ENCODE measurements around the gene SERGEF.

SERGEF gene

DNA sequence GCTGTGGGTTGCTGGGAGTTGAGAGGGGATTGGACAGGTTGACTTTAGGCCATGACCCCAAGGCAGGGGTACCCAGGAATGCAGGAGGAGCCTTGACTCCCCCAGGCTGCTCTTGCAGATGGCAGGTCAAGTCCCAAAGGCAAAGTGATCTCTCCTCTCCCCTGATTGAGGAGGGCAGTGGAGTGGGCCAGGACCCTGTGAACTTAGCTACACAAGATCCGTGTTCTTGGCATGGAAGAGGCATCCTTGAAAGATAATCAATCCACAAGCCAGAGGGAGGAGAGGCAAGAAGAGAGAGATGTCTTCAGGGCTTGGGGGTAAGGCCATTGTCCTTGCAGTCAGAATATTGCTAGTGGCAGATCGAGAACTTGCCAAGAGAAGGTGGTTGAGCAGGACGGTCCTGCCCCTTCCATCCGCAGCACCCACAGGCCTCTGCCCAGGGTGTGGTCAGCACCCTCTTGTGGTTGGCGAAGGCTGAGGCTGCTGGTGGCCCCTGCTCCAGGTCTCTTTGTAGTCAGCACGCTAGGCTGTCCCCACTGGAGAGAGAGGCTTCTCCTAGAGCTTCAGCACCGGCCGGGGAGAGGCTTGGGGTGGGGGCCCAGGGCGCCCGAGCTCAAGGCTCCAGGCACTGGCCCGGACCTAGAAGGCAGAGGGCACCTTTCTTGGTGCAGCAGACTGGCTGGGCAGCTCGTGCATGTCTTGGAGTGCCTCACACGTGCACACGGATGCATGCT is 232.8 kb downstream of the SERGEF start:
- no peak for DNase-seq

DNA sequence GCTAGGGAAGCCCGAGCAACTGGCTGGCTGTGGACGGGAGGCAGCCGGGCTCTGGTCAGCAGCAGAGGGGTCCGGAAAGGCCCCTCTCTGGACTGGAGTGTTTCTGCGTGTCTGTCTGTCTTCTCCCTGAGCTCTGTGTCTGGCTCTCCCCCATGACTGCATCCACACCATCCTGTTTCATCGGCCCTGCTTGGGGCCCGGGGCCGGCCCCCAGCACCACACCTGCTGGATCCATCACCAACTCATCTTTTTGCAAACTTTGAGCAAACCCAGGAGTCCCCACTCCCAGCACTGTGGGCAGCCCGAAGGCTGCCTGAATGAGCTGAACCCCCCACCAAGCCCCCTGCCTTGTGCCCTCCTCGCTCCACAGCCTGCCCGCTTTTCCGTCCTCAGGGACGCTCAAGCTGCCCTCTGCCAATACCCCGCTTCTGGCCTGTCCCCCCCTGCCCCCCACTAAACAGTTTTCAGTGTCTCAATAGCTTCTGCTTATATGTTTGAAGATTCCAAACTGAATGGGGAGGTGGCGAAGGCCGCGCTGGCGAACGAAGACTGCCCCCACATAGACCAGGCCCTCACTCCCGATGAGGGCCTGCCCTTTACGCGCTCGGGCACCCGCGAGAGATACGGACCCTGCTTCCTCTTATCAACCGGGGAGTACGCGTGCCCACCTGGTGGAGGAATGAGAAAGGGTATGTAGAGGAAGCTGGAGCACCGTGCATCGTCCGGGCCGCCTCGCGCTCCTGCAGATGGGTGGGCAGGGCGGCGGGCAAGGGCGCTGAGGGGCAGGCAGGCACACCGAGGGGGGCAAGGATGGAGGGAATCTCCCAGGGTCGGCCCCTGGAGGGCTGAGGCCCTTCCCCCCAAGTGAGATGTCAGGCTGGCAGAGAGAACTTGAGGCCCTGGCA is 233.6 kb downstream of the SERGEF start:
- no peak for DNase-seq

- no peak for DNase-seq
Observed at GRCh38 chr11:17778352-17778751, 234.5 kb downstream of the SERGEF start.

DNA sequence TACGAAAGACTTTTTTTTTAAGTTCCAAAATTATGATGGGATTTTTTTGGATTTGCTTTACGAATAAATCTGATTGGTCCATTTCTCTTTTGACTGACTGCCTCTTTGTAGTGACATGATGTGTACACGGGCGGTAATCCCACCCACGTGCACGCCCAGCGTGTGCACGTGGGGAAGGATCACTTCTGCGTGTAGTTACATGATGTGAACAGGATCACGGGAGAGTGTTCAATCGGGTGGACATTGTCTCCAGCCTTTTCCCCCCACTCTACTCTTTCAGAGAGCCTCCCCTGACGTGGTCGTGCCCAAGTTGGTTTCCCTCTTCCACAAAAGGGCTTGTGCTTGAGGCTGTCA is 235.1 kb downstream of the SERGEF start:
- no peak for DNase-seq

- DNase-seq = no peak
Observed at GRCh38 chr11:17777086-17777737, 235.6 kb downstream of the SERGEF start.

DNA sequence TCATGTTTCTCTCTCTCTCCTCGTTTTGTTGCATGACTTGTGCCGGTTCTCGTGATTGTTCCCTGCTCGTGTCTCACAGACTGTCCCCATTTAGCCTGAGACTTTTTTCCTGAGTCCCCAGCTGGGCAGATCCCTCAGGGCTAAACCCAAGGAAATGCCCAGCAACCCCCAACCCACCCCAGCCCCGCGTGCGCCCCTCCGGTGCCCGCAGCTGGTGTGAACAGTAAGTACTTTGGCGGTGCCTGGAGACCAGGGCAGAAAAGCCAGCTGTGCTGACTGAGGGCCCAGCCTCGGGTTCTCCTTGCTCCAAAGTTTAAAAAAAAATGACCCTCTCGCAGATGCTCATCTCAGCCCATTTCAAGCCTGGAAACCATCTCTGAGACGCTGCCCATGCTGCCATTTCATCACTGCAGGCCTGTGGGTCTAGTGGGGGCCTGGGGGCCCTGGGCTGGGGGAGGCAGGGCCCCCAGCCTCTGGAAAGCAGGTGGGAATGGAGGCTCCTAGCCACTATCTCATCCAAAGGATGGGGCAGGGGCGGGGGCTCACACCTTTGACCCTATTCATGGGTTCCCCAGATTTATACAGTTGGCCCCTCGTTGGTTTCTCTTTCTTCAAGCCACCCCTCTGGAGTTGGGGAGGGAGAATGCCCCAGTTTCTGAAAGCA is 236.5 kb downstream of the SERGEF start:
- DNase-seq = no peak

- no peak for DNase-seq
Observed at GRCh38 chr11:17775507-17776211, 237.2 kb downstream of the SERGEF start.

- DNase-seq = no peak
Observed at GRCh38 chr11:17775035-17775348, 237.9 kb downstream of the SERGEF start.

- DNase-seq = no peak
Observed at GRCh38 chr11:17774232-17775034, 238.4 kb downstream of the SERGEF start.

GRCh38 chr11:17773674-17774073 is 239.2 kb downstream of the SERGEF start:
- no peak for DNase-seq

DNA sequence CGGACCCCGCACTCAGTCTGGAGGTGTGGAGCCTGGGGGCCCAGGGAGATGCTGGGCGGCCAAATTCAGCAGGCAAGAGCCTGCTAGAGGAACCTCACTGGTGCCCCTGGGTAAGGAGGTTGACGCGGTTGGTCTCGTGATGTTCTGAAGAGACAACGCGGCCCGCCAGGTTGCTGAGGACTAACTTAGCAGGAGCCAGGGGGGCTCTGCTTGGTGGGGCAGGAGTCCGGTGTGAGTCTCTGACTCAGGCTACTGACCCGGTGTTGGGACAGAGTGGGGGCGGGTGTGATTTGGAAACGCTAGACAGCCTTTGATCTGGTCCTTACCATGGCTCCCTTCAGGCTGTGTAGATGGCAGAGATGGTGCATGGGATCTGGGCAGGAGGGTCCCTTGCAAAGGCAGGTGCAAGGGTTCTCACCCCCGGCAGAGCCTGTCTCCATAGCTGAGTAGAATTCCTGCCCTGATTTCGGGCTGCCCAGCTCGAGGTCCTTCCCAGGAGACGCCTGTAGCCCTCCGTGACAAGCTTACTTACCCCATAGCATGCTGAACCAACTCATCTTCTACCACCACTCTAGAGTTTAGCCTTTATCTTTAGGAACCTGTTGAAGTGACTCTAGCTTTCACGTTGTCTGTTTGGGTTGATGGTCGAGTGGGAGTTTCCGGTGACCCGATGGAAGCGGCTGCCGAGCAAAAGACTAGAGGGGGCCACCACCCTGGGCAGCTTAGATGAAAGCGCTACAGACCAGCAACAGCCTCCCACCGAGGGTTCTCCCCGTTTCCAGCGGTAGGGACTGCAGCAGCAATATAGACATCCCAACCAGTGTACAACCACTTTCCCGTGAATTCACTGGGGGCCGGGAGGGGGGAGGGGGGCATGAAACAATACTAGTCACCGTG is 239.9 kb downstream of the SERGEF start:
- no peak for DNase-seq

DNA sequence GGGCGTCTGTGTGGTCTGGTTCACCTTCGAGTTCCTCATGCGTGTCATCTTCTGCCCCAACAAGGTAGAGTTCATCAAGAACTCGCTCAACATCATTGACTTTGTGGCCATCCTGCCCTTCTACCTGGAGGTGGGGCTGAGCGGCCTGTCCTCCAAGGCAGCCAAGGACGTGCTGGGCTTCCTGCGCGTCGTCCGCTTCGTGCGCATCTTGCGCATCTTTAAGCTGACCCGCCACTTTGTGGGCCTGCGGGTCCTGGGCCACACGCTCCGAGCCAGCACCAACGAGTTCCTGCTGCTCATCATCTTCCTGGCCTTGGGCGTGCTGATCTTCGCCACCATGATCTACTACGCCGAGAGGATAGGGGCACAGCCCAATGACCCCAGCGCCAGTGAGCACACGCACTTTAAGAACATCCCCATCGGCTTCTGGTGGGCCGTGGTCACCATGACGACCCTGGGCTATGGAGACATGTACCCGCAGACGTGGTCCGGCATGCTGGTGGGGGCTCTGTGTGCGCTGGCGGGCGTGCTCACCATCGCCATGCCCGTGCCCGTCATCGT is 240.9 kb downstream of the SERGEF start:
- DNase-seq = no peak

GRCh38 chr11:17771415-17771814 is 241.4 kb downstream of the SERGEF start:
- DNase-seq = no peak

DNA sequence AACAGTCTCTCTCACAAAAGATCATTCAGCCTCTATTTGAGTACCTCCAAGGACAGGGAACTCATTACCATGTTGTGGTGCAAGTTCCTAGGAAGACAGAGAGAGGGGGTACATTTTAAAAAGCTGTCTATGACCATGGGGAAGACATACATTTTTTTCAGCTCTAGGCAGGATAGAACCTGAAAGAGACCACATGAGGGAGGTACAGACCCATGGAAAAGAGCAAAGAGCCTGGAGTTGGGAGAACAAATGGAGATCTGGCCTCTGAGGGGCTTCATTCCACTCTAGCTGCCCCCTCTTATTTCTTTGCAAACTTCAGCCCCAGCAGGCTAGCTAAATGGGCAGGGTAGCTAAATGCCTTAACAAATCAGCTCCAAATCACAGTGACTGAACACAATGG is 241.9 kb downstream of the SERGEF start:
- DNase-seq = no peak

- DNase-seq = no peak
Observed at GRCh38 chr11:17770048-17770652, 242.7 kb downstream of the SERGEF start.

GRCh38 chr11:17769218-17769617 is 243.6 kb downstream of the SERGEF start:
- no peak for DNase-seq

DNA sequence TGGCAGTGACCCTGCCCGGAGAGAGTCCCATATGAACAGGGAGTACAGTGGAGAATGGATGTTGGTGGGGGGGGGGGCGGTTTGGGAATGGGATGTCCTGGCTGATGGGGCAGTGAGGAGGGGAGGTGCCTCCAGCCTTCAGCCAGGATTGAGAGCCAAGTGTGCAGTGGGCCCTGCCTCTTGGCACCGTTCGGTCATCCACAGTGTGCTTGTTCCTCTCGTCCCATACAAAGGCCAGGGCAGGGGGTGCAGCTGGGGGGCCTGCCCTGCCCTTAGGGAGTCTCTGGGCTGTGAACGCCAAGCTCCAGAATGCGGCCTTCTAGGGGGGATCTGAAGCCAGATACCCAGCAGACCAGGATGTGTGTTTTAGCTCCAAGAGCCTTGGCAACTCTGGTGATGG is 244.3 kb downstream of the SERGEF start:
- DNase-seq = no peak

DNA sequence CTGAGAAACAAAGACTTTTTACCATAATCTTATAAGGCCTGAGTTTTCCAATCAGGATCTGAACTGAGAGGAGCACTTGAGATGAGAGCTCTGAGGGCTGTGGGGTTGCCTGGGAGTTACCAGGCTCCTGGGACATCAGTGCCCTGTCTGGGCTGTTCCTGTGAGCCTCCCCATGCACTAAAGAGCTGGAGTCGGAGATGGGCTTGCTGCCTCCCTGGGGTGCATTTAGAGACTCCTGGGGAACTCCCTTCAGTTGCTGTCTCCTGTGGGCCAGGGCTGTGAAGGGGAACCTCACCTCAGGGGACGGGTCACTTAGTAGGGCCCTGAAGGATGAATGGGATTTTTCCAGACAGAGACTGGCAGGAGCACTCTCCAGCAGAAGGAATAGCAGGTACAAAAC is 244.9 kb downstream of the SERGEF start:
- DNase-seq = no peak

GRCh38 chr11:17767301-17767885 is 245.5 kb downstream of the SERGEF start:
- DNase-seq = no peak

DNA sequence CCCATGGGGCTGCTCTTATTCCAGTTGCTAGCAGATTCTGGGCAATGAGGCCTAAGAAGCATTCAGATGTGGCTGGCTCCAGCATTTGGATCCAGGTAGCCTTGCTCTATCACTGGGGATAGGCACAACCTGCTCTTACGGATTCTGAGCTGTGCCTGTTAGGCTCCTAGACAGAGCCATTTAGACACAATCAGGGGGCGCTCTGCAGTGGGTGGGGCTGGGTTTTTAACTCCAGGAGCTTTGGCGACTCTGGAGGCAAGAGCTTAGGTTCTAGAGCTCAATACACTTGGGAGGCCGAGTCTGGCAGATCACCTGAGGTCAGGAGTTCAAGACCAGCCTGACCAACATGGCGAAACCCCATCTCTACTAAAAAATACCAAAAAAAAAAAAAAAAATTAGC is 246.3 kb downstream of the SERGEF start:
- DNase-seq = no peak

All from kidney glomerular epithelial cell (primary cell).